ENCODE measurements around the gene PRKN.

The PRKN gene

GRCh38 chr6:162245830-162246420, 481.6 kb downstream of the PRKN start:
- no peak for DNase-seq (ENCODE audit: low spot score)
- H3K4me1 ChIP-seq (ENCODE audit: insufficient read depth, poor library complexity, severe bottlenecking) = no peaks in the 10 kb centered on the region
- no peak overlapping the region for H3K4me3 ChIP-seq (ENCODE audit: severe bottlenecking)
- H3K36me3 ChIP-seq (ENCODE audit: low read depth) = no peaks in the 10 kb centered on the region
- no peak overlapping the region for H3K27ac ChIP-seq (ENCODE audit: poor library complexity, severe bottlenecking)
- no peak for TF ChIP-seq CTCF (IDR thresholded peaks at IDR 0.05; ENCODE audit: poor library complexity, severe bottlenecking)
- ATAC-seq (ENCODE audit: low read depth) = no peak
- H3K27me3 ChIP-seq (ENCODE audit: insufficient read depth, poor library complexity, severe bottlenecking) = no peaks in the 10 kb centered on the region
- peaks cover 2% of the 10 kb centered on the region for H3K9me3 ChIP-seq (ENCODE audit: severe bottlenecking)

GRCh38 chr6:162244031-162244430, 483.5 kb downstream of the PRKN start:
- H3K27ac ChIP-seq (ENCODE audit: poor library complexity, severe bottlenecking) = no peak overlapping the region
- DNase-seq (ENCODE audit: low spot score) (no peak), ATAC-seq (ENCODE audit: low read depth) (no peak)
- H3K9me3 ChIP-seq (ENCODE audit: severe bottlenecking) = peaks cover 2% of the 10 kb centered on the region
- H3K4me3 ChIP-seq (ENCODE audit: severe bottlenecking) = no peak overlapping the region
- H3K4me1 ChIP-seq (ENCODE audit: insufficient read depth, poor library complexity, severe bottlenecking) = no peaks in the 10 kb centered on the region
- no peaks in the 10 kb centered on the region for H3K27me3 ChIP-seq (ENCODE audit: insufficient read depth, poor library complexity, severe bottlenecking)
- no peaks in the 10 kb centered on the region for H3K36me3 ChIP-seq (ENCODE audit: low read depth)
- TF ChIP-seq CTCF (IDR thresholded peaks at IDR 0.05; ENCODE audit: poor library complexity, severe bottlenecking) = no peak

DNA sequence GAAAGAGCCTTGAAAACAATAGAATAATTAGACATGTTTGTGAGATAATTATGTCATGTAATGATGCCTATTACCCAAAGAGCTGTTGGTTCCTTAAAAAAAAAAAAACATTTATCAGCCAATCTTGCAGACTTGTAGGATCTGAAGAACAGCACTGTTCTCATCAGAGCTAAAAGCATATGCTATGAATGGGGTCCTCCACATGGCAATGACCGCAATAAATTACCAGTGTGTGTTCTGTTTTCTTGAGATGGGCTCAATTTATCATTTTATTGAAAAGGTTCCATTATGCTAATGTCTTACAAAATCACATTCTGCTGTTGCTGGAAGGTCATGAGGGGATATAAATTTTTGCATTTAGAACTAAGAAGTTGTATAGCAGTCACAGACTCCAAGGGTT, 484.7 kb downstream of the PRKN start:
- no peak overlapping the region for H3K4me3 ChIP-seq (ENCODE audit: severe bottlenecking)
- no peaks in the 10 kb centered on the region for H3K27me3 ChIP-seq (ENCODE audit: insufficient read depth, poor library complexity, severe bottlenecking)
- DNase-seq (ENCODE audit: low spot score) = no peak
- H3K36me3 ChIP-seq (ENCODE audit: low read depth) = no peaks in the 10 kb centered on the region
- no peaks in the 10 kb centered on the region for H3K4me1 ChIP-seq (ENCODE audit: insufficient read depth, poor library complexity, severe bottlenecking)
- H3K9me3 ChIP-seq (ENCODE audit: severe bottlenecking) = peaks cover 2% of the 10 kb centered on the region
- no peak for TF ChIP-seq CTCF (IDR thresholded peaks at IDR 0.05; ENCODE audit: poor library complexity, severe bottlenecking)
- ATAC-seq (ENCODE audit: low read depth) = no peak
- no peak overlapping the region for H3K27ac ChIP-seq (ENCODE audit: poor library complexity, severe bottlenecking)

GRCh38 chr6:162239330-162239729, 488.2 kb downstream of the PRKN start:
- no peaks in the 10 kb centered on the region for H3K4me1 ChIP-seq (ENCODE audit: insufficient read depth, poor library complexity, severe bottlenecking)
- no peaks in the 10 kb centered on the region for H3K36me3 ChIP-seq (ENCODE audit: low read depth)
- H3K27me3 ChIP-seq (ENCODE audit: insufficient read depth, poor library complexity, severe bottlenecking) = no peaks in the 10 kb centered on the region
- no peak for TF ChIP-seq CTCF (IDR thresholded peaks at IDR 0.05; ENCODE audit: poor library complexity, severe bottlenecking)
- no peak overlapping the region for H3K27ac ChIP-seq (ENCODE audit: poor library complexity, severe bottlenecking)
- DNase-seq (ENCODE audit: low spot score) (no peak), ATAC-seq (ENCODE audit: low read depth) (no peak)
- H3K9me3 ChIP-seq (ENCODE audit: severe bottlenecking) = no peaks in the 10 kb centered on the region
- H3K4me3 ChIP-seq (ENCODE audit: severe bottlenecking) = no peak overlapping the region

GRCh38 chr6:162238675-162239074, 488.9 kb downstream of the PRKN start:
- ATAC-seq (ENCODE audit: low read depth) = no peak
- no peak overlapping the region for H3K27ac ChIP-seq (ENCODE audit: poor library complexity, severe bottlenecking)
- no peak for DNase-seq (ENCODE audit: low spot score)
- H3K9me3 ChIP-seq (ENCODE audit: severe bottlenecking) = no peaks in the 10 kb centered on the region
- TF ChIP-seq CTCF (IDR thresholded peaks at IDR 0.05; ENCODE audit: poor library complexity, severe bottlenecking) = no peak
- no peak overlapping the region for H3K4me3 ChIP-seq (ENCODE audit: severe bottlenecking)
- H3K27me3 ChIP-seq (ENCODE audit: insufficient read depth, poor library complexity, severe bottlenecking) = no peaks in the 10 kb centered on the region
- H3K4me1 ChIP-seq (ENCODE audit: insufficient read depth, poor library complexity, severe bottlenecking) = no peaks in the 10 kb centered on the region
- no peaks in the 10 kb centered on the region for H3K36me3 ChIP-seq (ENCODE audit: low read depth)
